Measurements from ENCODE around the gene ACOT8. TPM values are rescaled to one million over a fixed set of nuclear protein-coding genes. Genes with fewer than 3 reads are reported as not detected.

ACOT8 gene
- total RNA-seq, 1 experiment from 2014 or later: 33.4 TPM

- Histone ChIP-seq H3K4me3 (no peak overlapping the region), H3K27me3 (ENCODE audit: insufficient read depth, low read depth) (no peaks in the 10 kb centered on the region), H3K9me3 (ENCODE audit: insufficient read depth, low read depth) (no peaks in the 10 kb centered on the region), H3K4me2 (no peak overlapping the region), H3K9me2 (ENCODE audit: insufficient read depth) (no peaks in the 10 kb centered on the region), H3K4me1 (replicated peaks; ENCODE audit: insufficient read depth) (peaks cover 35% of the 10 kb centered on the region), H3F3A (ENCODE audit: insufficient read depth, low read depth) (peaks cover 42% of the 10 kb centered on the region), H3K79me2 (ENCODE audit: low read depth) (peaks cover 15% of the 10 kb centered on the region; the same call in 1 of the 2 replicates), H2AFZ (no peak overlapping the region), H3K27ac (no peak overlapping the region), H3K36me3 (ENCODE audit: low read depth) (peaks cover 7% of the 10 kb centered on the region; the same call in 1 of the 2 replicates), H4K20me1 (ENCODE audit: insufficient read depth) (no peaks in the 10 kb centered on the region)
- intact Hi-C loops (cut with micrococcal nuclease; ENCODE audit: unreplicated experiment): no loop called here
- no peak for DNase-seq
- no TSS peak for BruUV-seq (replicated peaks)
- POLR2A ChIA-PET (ENCODE audit: unreplicated experiment): no interaction called here
- CTCF ChIA-PET: interaction anchor here (0.5 kb wide), 1 partner anchor 47 kb away, joined by 7 read pairs; no protein-coding TSS in a partner anchor
- no peak for TF ChIP-seq EZH2 (IDR thresholded peaks at IDR 0.05; ENCODE audit: low read depth)
- TF ChIP-seq, protein P1, sequence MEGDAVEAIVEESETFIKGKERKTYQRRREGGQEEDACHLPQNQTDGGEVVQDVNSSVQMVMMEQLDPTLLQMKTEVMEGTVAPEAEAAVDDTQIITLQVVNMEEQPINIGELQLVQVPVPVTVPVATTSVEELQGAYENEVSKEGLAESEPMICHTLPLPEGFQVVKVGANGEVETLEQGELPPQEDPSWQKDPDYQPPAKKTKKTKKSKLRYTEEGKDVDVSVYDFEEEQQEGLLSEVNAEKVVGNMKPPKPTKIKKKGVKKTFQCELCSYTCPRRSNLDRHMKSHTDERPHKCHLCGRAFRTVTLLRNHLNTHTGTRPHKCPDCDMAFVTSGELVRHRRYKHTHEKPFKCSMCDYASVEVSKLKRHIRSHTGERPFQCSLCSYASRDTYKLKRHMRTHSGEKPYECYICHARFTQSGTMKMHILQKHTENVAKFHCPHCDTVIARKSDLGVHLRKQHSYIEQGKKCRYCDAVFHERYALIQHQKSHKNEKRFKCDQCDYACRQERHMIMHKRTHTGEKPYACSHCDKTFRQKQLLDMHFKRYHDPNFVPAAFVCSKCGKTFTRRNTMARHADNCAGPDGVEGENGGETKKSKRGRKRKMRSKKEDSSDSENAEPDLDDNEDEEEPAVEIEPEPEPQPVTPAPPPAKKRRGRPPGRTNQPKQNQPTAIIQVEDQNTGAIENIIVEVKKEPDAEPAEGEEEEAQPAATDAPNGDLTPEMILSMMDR (conservative IDR thresholded peaks at IDR 0.05): no peak
These were observed 31.5 kb upstream of the ACOT8 start for GRCh38 chr20:45888681-45889080.

DNA sequence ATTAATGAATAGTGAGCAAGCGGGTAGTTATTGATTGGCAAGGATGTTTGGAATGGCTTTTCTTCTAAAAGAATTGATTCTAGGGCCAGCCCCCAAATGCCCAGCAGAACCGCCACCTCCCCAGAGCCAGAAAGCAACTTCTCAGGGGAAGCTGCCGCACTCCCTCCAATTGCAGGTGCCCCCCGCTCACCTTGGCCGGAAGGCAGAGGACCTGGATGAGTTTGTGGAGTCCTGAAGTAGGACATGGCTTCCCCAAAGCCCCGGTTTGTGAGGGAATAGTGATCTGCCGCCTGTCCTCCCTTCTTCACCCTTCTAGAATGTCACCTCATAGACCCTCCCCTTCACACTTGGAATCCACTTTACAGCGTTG, 30.1 kb upstream of the ACOT8 start, which contains the start of gene SPATA25:
Gene SPATA25, minus strand, starts transcription at position 277 of the 370 bp plus-strand sequence. Its CDS starts 32 bp downstream, at position 245.
- Histone ChIP-seq H3K36me3 (ENCODE audit: low read depth) (peaks cover 12% of the 10 kb centered on the region), H3K27ac (no peak within 1 kb of the TSS), H2AFZ (no peak within 1 kb of the TSS), H3K4me3 (no peak within 1 kb of the TSS), H3K4me1 (replicated peaks; ENCODE audit: insufficient read depth) (peaks cover 34% of the 10 kb centered on the region), H3K9me3 (ENCODE audit: insufficient read depth, low read depth) (no peaks in the 10 kb centered on the region), H3K79me2 (ENCODE audit: low read depth) (peaks cover 28% of the 10 kb centered on the region), H3F3A (ENCODE audit: insufficient read depth, low read depth) (peaks cover 49% of the 10 kb centered on the region), H4K20me1 (ENCODE audit: insufficient read depth) (no peaks in the 10 kb centered on the region), H3K4me2 (no peak within 1 kb of the TSS), H3K27me3 (ENCODE audit: insufficient read depth, low read depth) (no peaks in the 10 kb centered on the region), H3K9me2 (ENCODE audit: insufficient read depth) (no peaks in the 10 kb centered on the region)
- no TSS peak for BruUV-seq (replicated peaks)
- no peak for DNase-seq
- CTCF ChIA-PET: no interaction called here
- POLR2A ChIA-PET (ENCODE audit: unreplicated experiment): no interaction called here
- intact Hi-C loops (cut with micrococcal nuclease; ENCODE audit: unreplicated experiment): no loop called here
- TF ChIP-seq, protein P1 (conservative IDR thresholded peaks at IDR 0.05): no peak
- TF ChIP-seq EZH2 (IDR thresholded peaks at IDR 0.05; ENCODE audit: low read depth): no peak

DNA sequence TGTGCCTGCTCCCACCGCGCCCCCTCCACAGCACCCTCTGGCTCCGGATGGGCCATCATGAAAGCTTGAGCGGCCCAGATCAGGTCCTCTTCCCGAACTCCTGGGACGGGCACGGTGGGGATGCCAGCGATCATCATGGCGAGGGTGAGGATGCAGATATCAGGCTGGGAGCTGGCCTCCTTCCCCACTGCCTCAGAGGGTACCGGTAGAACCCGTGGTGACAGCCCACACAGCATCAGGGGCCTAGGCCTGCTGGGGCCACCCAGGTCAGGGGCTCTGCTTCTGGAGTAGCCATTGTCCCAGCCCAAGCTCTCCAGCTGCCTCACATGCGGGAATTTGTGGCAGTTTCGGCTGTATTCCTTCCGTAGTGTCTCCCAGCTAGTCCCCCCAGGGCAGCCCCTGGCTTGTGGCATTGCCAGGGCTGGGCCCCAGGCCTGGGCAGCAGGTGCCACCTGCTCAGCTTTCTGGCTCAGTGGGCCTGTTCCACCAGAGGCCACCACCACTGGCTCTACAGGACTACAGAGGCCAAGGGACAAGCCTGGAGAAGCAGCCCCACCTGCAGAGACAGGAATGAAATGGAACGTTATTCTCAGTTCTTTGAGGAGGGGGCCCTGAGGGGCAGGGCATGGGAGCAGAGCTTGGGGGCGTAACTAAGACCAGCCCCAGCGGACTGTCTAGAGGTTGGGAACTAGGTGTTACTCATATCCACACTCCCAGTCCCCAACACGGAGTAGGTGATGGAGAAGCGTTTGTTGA, 29.6 kb upstream of the ACOT8 start:
- H3K4me3 ChIP-seq: no peak overlapping the region
- ChIA-PET CTCF (no interaction called here), POLR2A (ENCODE audit: unreplicated experiment) (no interaction called here)
- TF ChIP-seq, protein P1 (conservative IDR thresholded peaks at IDR 0.05): no peak
- TF ChIP-seq EZH2 (IDR thresholded peaks at IDR 0.05; ENCODE audit: low read depth): no peak
- no peaks in the 10 kb centered on the region for H3K9me2 ChIP-seq (ENCODE audit: insufficient read depth)
- H3F3A ChIP-seq (ENCODE audit: insufficient read depth, low read depth): peaks cover 53% of the 10 kb centered on the region
- H3K27me3 ChIP-seq (ENCODE audit: insufficient read depth, low read depth): no peaks in the 10 kb centered on the region
- peaks cover 34% of the 10 kb centered on the region for H3K79me2 ChIP-seq (ENCODE audit: low read depth)
- H4K20me1 ChIP-seq (ENCODE audit: insufficient read depth): no peaks in the 10 kb centered on the region
- no peak overlapping the region for H3K4me2 ChIP-seq
- H3K27ac ChIP-seq: no peak overlapping the region
- no peak for DNase-seq
- intact Hi-C loops (cut with micrococcal nuclease; ENCODE audit: unreplicated experiment): no loop called here
- peaks cover 12% of the 10 kb centered on the region for H3K36me3 ChIP-seq (ENCODE audit: low read depth)
- no TSS peak for BruUV-seq (replicated peaks)
- no peaks in the 10 kb centered on the region for H3K9me3 ChIP-seq (ENCODE audit: insufficient read depth, low read depth)
- peaks cover 38% of the 10 kb centered on the region for H3K4me1 ChIP-seq (replicated peaks; ENCODE audit: insufficient read depth)
- no peak overlapping the region for H2AFZ ChIP-seq

Data from PC-9 (cell line).